Effector memory CD4-positive, alpha-beta T cell (primary cell): ENCODE data around the gene SCUBE1.

Experiments used
- DNase-seq, 3 donors: peaks; one replicate each; pipeline ENCODE4 v3.0.0-alpha.2; 2020
- H3K27ac ChIP-seq: 2 replicates; pipeline ENCODE4 v1.7.0; 2013; ENCODE audit warnings: mild to moderate bottlenecking, low read length, moderate library complexity; ENCODE audit not compliant: insufficient read depth, poor library complexity, severe bottlenecking
- H3K27me3 ChIP-seq: replicated peaks from 2 replicates; pipeline ENCODE4 v1.7.0; 2013; ENCODE audit warnings: mild to moderate bottlenecking, low read length; ENCODE audit not compliant: insufficient read depth, control insufficient read depth, poor library complexity, severe bottlenecking
- H3K36me3 ChIP-seq: 2 replicates; pipeline ENCODE4 v1.7.0; 2013; ENCODE audit warnings: mild to moderate bottlenecking, low read length, moderate library complexity; ENCODE audit not compliant: control insufficient read depth, insufficient read depth
- H3K4me1 ChIP-seq: 2 replicates; pipeline ENCODE4 v1.7.0; 2013; ENCODE audit warnings: low read length, mild to moderate bottlenecking; ENCODE audit not compliant: control insufficient read depth, insufficient read depth, poor library complexity, severe bottlenecking
- H3K4me3 ChIP-seq: 2 replicates; pipeline ENCODE4 v1.7.0; 2013; ENCODE audit warnings: low read length, low read depth, mild to moderate bottlenecking; ENCODE audit not compliant: insufficient read depth, poor library complexity, severe bottlenecking
- H3K9me3 ChIP-seq: 2 replicates; pipeline ENCODE4 v1.7.0; 2013; ENCODE audit warnings: mild to moderate bottlenecking, low read length, moderate library complexity; ENCODE audit not compliant: control insufficient read depth

The SCUBE1 gene

GRCh38 chr22:43226377-43227238 lies 116.6 kb downstream of the SCUBE1 start:
- DNase-seq, result no peak
- H3K4me3 ChIP-seq, result no peak overlapping the region
- peaks cover 4% of the 10 kb centered on the region for H3K4me1 ChIP-seq
- H3K36me3 ChIP-seq, result no peaks in the 10 kb centered on the region
- no peaks in the 10 kb centered on the region for H3K9me3 ChIP-seq
- H3K27me3 ChIP-seq, result no peaks in the 10 kb centered on the region
- H3K27ac ChIP-seq, result no peak overlapping the region

GRCh38 chr22:43225609-43226008 lies 117.6 kb downstream of the SCUBE1 start:
- H3K4me1 ChIP-seq, result no peaks in the 10 kb centered on the region
- no peak overlapping the region for H3K4me3 ChIP-seq
- no peaks in the 10 kb centered on the region for H3K27me3 ChIP-seq
- no peaks in the 10 kb centered on the region for H3K9me3 ChIP-seq
- DNase-seq, result no peak
- H3K27ac ChIP-seq, result no peak overlapping the region
- H3K36me3 ChIP-seq, result no peaks in the 10 kb centered on the region

GRCh38 chr22:43222987-43223386 lies 120.2 kb downstream of the SCUBE1 start:
- no peaks in the 10 kb centered on the region for H3K36me3 ChIP-seq
- H3K27me3 ChIP-seq, result no peaks in the 10 kb centered on the region
- no peak for DNase-seq
- H3K27ac ChIP-seq, result no peak overlapping the region
- no peaks in the 10 kb centered on the region for H3K4me1 ChIP-seq
- H3K4me3 ChIP-seq, result no peak overlapping the region
- H3K9me3 ChIP-seq, result no peaks in the 10 kb centered on the region

- no peaks in the 10 kb centered on the region for H3K27me3 ChIP-seq
- no peaks in the 10 kb centered on the region for H3K4me1 ChIP-seq
- H3K27ac ChIP-seq, result no peak overlapping the region
- no peak for DNase-seq
- no peak overlapping the region for H3K4me3 ChIP-seq
- H3K9me3 ChIP-seq, result no peaks in the 10 kb centered on the region
- H3K36me3 ChIP-seq, result no peaks in the 10 kb centered on the region
These were observed 120.9 kb downstream of the SCUBE1 start for GRCh38 chr22:43222262-43222661.

- Histone ChIP-seq H3K4me1 (no peaks in the 10 kb centered on the region), H3K4me3 (no peak overlapping the region), H3K27ac (no peak overlapping the region), H3K36me3 (no peaks in the 10 kb centered on the region), H3K9me3 (no peaks in the 10 kb centered on the region), H3K27me3 (no peaks in the 10 kb centered on the region)
- no peak for DNase-seq
These were observed 122.4 kb downstream of the SCUBE1 start for GRCh38 chr22:43220625-43221380.

- no peak overlapping the region for H3K27ac ChIP-seq
- no peaks in the 10 kb centered on the region for H3K4me1 ChIP-seq
- no peaks in the 10 kb centered on the region for H3K36me3 ChIP-seq
- H3K27me3 ChIP-seq, result no peaks in the 10 kb centered on the region
- no peak for DNase-seq
- H3K4me3 ChIP-seq, result no peak overlapping the region
- H3K9me3 ChIP-seq, result no peaks in the 10 kb centered on the region
These were observed 124.4 kb downstream of the SCUBE1 start for GRCh38 chr22:43218786-43219185.

GRCh38 chr22:43217285-43218030 lies 125.7 kb downstream of the SCUBE1 start:
- Histone ChIP-seq H3K4me3 (no peak overlapping the region), H3K36me3 (no peaks in the 10 kb centered on the region), H3K9me3 (no peaks in the 10 kb centered on the region), H3K4me1 (no peaks in the 10 kb centered on the region), H3K27me3 (no peaks in the 10 kb centered on the region), H3K27ac (no peak overlapping the region)
- DNase-seq, result no peak

- no peak for DNase-seq
- Histone ChIP-seq H3K27me3 (no peaks in the 10 kb centered on the region), H3K27ac (no peak overlapping the region), H3K9me3 (no peaks in the 10 kb centered on the region), H3K36me3 (no peaks in the 10 kb centered on the region), H3K4me1 (no peaks in the 10 kb centered on the region), H3K4me3 (no peak overlapping the region)
These were observed 126.4 kb downstream of the SCUBE1 start for GRCh38 chr22:43216738-43217137.

GRCh38 chr22:43213962-43214361 lies 129.2 kb downstream of the SCUBE1 start:
- H3K27ac ChIP-seq, result no peak overlapping the region
- H3K36me3 ChIP-seq, result no peaks in the 10 kb centered on the region
- no peak for DNase-seq
- H3K9me3 ChIP-seq, result no peaks in the 10 kb centered on the region
- no peaks in the 10 kb centered on the region for H3K27me3 ChIP-seq
- no peak overlapping the region for H3K4me3 ChIP-seq
- H3K4me1 ChIP-seq, result no peaks in the 10 kb centered on the region
